Vagina (tissue), 2 donors: ENCODE measurements around the gene ARHGEF16.

Experiments used
- POLR2A ChIP-seq, 2 donors: fragments of 450-650 bp; IDR thresholded peaks; one replicate each; pipeline ENCODE4 v1.6.1; 2017; ENCODE audit warnings: antibody characterized with exemption in 2 of 2, mild to moderate bottlenecking in 2 of 2, moderate library complexity in 2 of 2
- TF ChIP-seq, protein P1 (sequence below), 3 experiments: fragments of 450-650 bp in 2 of 3; fragments of 200-600 bp in 1 of 3; sonication (generic) in 1 of 3; IDR thresholded peaks; one replicate each; pipeline ENCODE4 v1.5.1; 2017 to 2019; ENCODE audit warnings: antibody characterized with exemption in 3 of 3, mild to moderate bottlenecking in 2 of 3, moderate library complexity in 2 of 3

DNA sequence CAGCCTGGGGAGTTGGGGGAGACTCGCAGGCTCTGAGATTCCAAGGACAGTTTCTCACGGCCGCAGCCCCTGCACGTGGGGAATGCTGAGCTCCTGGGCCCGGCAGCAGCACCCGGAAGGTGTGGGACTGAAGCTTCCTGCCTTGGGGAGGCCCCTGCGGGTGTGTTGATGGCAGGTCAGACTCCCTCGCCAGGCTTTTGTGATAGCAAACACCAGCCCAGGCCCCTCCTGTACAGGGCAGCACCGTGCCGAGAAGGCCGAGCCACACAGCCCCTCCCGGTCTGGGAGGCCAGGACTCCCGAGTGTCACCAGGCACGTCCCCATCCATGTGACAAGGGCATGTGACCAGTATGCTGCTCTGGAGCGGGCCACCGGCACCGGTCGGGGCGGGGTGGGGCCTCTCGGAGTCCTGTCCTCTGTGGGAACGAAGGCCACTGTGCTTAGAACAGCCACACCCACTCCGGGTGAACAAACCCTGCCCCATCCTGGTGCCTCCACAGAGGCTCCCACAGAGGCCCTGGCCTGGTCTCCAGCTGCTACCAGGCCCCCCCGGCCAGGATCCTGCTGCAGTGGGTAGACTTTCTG is 31.1 kb upstream of the ARHGEF16 start:
- TF ChIP-seq, protein P1, sequence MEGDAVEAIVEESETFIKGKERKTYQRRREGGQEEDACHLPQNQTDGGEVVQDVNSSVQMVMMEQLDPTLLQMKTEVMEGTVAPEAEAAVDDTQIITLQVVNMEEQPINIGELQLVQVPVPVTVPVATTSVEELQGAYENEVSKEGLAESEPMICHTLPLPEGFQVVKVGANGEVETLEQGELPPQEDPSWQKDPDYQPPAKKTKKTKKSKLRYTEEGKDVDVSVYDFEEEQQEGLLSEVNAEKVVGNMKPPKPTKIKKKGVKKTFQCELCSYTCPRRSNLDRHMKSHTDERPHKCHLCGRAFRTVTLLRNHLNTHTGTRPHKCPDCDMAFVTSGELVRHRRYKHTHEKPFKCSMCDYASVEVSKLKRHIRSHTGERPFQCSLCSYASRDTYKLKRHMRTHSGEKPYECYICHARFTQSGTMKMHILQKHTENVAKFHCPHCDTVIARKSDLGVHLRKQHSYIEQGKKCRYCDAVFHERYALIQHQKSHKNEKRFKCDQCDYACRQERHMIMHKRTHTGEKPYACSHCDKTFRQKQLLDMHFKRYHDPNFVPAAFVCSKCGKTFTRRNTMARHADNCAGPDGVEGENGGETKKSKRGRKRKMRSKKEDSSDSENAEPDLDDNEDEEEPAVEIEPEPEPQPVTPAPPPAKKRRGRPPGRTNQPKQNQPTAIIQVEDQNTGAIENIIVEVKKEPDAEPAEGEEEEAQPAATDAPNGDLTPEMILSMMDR (IDR thresholded peaks at IDR 0.05), result no peak
- no peak for TF ChIP-seq POLR2A (IDR thresholded peaks at IDR 0.05)
